ENCODE results near the gene CCDC134.
"Not testable (repeated sequence)": the region's sequence is repeated elsewhere in the genome, so short reads cannot be mapped to it uniquely, and the experiment has no call there.

CCDC134 gene

DNA sequence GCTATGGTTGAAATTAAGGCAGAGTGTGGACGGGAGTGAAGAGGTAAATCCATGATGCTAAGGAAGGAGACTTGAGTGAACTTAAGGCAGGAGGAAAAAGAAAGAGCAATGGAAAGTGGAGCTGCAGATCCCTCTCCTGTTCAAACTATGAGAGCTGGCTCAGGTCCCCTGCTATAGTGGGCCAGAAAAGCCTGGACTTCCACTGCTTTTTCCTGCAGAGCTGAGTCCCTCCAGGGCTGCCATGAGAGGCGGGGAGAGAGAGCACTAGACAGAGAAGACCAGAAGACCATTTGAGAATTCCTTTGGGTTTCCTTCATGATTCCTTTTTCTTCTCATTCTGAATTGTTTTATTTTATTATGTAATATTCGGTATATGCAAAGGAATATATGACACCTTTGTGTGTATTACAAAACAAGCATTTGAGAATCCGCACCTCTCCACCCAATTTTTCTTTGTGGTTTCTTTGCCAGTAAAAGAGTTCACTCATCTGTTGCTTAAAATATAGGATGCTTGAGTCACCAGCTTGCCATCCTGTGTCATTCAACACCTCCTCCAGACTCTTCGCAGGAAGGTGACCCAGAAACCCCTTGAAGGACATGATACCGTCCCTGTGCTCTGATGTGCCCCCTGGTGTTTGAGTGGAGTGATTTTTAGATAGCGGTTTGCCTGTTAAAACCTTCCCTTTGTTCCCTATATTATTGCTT is 56.8 kb downstream of the CCDC134 start:
- peak overlapping the region; percentile 77 for H3K27ac ChIP-seq
- DNase-seq (ENCODE audit: low spot score) = peak; percentile 66
- TF ChIP-seq CTCF (conservative IDR thresholded peaks at IDR 0.05; ENCODE audit: low read depth) = peak; percentile 61
- POLR2A ChIA-PET (ENCODE audit: low non-redundant PET) = no interaction called here
- CTCF ChIA-PET = no interaction called here

DNA sequence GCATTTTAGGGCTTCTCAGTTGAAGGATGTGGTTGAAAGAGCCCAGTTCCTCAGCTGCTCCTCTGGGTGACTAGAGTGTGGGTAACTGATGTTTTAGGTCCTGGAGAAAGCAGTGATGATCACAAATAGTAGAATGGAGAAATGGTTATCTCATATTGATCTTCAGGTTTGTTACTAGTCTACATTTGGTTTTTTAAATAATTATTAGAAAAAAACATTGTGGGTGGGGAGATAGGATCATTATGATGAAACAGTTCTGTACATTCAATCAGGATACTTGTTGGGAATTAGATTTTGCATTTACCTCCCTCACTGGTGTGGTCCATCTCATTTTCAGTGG is 57.4 kb downstream of the CCDC134 start:
- CTCF ChIA-PET = no interaction called here

DNA sequence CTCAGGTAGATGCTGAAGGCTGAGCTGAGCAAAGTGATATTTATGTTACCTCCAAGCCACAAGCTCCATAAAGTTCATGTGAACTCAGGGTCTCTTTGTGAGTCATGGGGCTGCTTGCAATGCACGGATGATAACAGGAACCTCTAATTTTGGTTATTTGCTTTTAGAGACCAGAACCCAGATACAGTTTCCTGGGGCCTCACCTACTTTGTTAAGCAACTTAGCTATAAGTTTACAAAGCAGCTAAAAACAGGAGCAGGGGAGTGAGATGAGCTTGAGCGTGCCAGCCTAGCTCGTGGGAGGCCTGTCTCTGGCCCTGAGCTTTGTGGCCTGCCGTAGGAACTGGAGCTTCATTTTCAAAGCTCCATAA is 61.7 kb downstream of the CCDC134 start:
- POLR2A ChIA-PET (ENCODE audit: low non-redundant PET) = no interaction called here
- DNase-seq (ENCODE audit: low spot score) = no peak
- peak overlapping the region; percentile 60 for H3K27ac ChIP-seq
- CTCF ChIA-PET = interaction anchor here (0.7 kb wide), 1 partner anchor 41 kb away, joined by 4 read pairs; no protein-coding TSS in a partner anchor
- TF ChIP-seq CTCF (conservative IDR thresholded peaks at IDR 0.05; ENCODE audit: low read depth) = no peak

More for the DNA sequence above, 57.4 kb downstream of the CCDC134 start:
- TF ChIP-seq CTCF (conservative IDR thresholded peaks at IDR 0.05; ENCODE audit: low read depth) = no peak; the same call in 1 of the 2 replicates
- POLR2A ChIA-PET (ENCODE audit: low non-redundant PET) = no interaction called here
- no peak overlapping the region; the same call in 1 of the 2 replicates for H3K27ac ChIP-seq
- DNase-seq (ENCODE audit: low spot score) = no peak

DNA sequence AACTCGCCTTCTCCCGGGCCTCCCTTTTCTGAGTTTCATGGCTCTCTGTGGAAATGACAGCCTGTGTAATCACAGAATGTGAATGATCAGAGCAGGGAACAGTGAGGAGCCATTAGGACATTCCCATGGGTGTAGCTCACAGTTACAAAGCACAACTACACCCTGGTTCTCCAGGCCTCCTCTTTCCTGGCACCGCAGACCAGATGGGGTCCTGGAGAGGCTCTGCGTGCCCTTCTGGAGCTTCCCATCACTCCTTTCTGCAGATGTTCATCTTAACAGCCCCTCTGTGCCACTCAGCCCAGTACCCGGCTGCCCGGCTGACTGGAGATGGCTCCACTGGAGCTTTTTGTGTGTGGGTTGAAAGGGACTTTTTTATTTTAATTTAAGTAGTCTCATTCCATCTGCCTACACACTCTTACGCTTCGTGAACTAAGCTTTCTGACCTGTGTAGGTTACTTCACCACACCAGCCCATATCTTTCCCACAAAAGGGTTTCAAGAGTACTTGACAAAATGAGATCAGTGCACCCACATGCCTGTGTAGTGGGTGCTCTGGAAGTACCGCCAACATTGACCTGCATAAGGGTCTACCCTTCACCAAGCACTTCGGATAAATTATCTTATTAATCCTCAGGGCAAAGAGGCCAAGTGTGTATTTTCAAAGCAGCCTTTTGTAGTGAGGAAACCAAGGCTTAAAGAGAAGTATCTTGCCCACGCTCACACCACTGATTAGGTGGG is 62.2 kb downstream of the CCDC134 start:
- CTCF ChIA-PET = interaction anchor here (0.7 kb wide), 1 partner anchor 41 kb away, joined by 4 read pairs; no protein-coding TSS in a partner anchor
- H3K27ac ChIP-seq = peak overlapping the region; percentile 60
- POLR2A ChIA-PET (ENCODE audit: low non-redundant PET) = no interaction called here
- TF ChIP-seq CTCF (conservative IDR thresholded peaks at IDR 0.05; ENCODE audit: low read depth) = no peak
- no peak for DNase-seq (ENCODE audit: low spot score)

GRCh38 chr22:41863472-41863871 is 63.0 kb downstream of the CCDC134 start:
- DNase-seq (ENCODE audit: low spot score) = no peak
- CTCF ChIA-PET = no interaction called here
- TF ChIP-seq CTCF (conservative IDR thresholded peaks at IDR 0.05; ENCODE audit: low read depth) = no peak
- POLR2A ChIA-PET (ENCODE audit: low non-redundant PET) = no interaction called here
- H3K27ac ChIP-seq = no peak overlapping the region

GRCh38 chr22:41868556-41868955 is 68.1 kb downstream of the CCDC134 start:
- H3K27ac ChIP-seq = no peak overlapping the region
- POLR2A ChIA-PET (ENCODE audit: low non-redundant PET) = no interaction called here
- no peak for TF ChIP-seq CTCF (conservative IDR thresholded peaks at IDR 0.05; ENCODE audit: low read depth)
- CTCF ChIA-PET = no interaction called here
- no peak for DNase-seq (ENCODE audit: low spot score)

DNA sequence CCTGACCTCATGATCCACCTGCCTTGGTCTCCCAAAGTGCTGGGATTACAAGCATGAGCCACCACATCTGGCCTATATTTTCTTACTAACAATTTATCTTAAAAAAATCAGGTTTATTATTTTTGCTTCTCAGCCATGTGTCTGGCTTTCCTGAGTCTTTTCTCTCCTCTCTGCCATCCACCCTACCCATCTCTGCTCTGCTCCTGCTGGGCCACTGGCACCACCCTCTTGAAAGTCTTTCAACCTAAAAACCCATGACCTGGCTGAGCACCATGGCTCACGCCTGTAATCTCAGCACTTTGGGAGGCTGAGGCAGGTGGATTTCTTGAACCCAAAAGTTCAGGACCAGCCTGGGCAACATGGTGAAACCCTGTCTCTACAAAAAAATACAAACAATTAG is 69.6 kb downstream of the CCDC134 start:
- POLR2A ChIA-PET (ENCODE audit: low non-redundant PET) = interaction anchor here (0.6 kb wide), 1 partner anchor 76 kb away, joined by 3 read pairs; no protein-coding TSS in a partner anchor
- DNase-seq (ENCODE audit: low spot score); H3K27ac ChIP-seq; CTCF ChIA-PET: not testable (repeated sequence)
